ENCODE data around the gene FOXR1.

Gene FOXR1

GRCh38 chr11:119024430-119025098, 53.0 kb downstream of the FOXR1 start:
- in situ Hi-C loops (cut with HindIII; ENCODE audit: low sequenced_read_pairs): no loop called here

DNA sequence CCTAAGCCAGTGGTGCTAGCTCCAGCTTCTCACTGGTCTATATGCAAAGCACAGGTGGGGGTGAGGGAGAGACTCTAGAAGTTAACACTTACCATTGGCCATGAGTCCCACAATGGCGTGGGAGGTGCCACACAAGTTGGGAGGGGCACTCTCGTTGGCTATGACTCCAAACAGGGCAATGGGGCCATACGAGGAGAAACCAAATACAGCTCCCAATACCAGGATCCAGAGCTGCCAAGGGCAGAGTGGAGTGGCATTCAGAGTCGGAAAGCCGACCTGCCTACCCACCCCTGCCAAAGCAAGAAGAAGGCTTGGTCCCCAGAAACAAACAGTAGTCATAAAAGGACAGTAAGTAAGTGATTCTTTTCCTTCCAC, 53.5 kb downstream of the FOXR1 start:
- in situ Hi-C loops (cut with HindIII; ENCODE audit: low sequenced_read_pairs): no loop called here

DNA sequence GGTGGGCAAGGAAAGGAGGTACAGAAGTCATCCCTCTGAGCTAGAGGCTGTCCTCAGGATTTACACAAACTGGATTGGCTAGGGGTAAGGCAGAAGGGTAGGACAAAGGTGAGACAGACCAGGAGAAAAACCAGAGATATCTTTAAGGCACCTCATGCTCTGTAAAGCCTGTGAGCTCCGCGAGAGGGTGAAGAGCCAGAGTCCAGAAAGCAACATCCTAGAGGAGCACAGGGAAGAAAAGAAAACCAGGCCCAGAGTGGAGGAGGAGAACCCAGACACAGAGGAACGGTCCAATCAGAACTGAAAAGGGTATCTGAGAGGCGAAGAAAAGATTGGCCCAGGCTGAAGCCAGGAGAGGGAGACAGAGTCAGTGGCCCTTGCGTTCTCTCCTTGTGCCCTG, 54.0 kb downstream of the FOXR1 start:
- in situ Hi-C loops (cut with HindIII; ENCODE audit: low sequenced_read_pairs): no loop called here

- in situ Hi-C loops (cut with HindIII; ENCODE audit: low sequenced_read_pairs): no loop called here
Observed at GRCh38 chr11:119025978-119026766, 54.6 kb downstream of the FOXR1 start.

- in situ Hi-C loops (cut with HindIII; ENCODE audit: low sequenced_read_pairs): no loop called here
Observed at GRCh38 chr11:119026970-119027369, 55.4 kb downstream of the FOXR1 start.

GRCh38 chr11:119027561-119028345, 56.2 kb downstream of the FOXR1 start:
- in situ Hi-C loops (cut with HindIII; ENCODE audit: low sequenced_read_pairs): no loop called here

GRCh38 chr11:119028346-119029068, 56.9 kb downstream of the FOXR1 start:
- in situ Hi-C loops (cut with HindIII; ENCODE audit: low sequenced_read_pairs): no loop called here

- in situ Hi-C loops (cut with HindIII; ENCODE audit: low sequenced_read_pairs): no loop called here
Observed at GRCh38 chr11:119029069-119029339, 57.4 kb downstream of the FOXR1 start.

DNA sequence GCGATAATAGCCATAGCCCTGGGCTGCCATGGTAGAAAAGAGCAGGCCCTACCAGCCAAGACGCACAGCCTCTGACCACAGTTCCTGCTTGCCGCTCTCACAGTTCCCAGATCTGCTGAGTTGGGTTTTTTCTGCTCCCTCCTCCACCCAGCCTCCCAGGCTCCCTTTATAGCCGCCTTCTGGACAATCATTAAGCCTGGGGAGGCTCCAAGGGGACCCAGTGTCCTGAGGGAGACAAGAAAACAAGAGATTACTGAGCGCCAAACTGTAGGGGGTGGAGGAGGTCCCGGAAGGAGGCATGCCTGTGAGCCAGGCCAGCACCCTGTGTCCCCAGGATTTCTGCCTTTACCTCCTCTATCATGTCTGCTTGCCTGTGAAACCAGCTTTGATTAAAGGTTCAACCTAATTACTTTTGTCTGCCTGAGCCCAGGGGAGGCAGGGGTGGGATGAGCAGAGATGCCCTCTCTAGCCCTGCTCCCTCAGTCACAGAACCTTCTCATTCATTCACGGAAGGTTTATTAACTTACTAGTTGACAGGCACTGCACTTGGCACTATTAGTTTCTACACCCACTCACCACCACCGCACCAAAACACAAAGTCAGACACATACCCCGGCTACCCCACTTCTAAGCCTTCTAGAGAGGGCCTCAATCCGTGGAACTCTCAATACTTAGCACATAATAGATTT, 57.9 kb downstream of the FOXR1 start:
- in situ Hi-C loops (cut with HindIII; ENCODE audit: low sequenced_read_pairs): no loop called here

DNA sequence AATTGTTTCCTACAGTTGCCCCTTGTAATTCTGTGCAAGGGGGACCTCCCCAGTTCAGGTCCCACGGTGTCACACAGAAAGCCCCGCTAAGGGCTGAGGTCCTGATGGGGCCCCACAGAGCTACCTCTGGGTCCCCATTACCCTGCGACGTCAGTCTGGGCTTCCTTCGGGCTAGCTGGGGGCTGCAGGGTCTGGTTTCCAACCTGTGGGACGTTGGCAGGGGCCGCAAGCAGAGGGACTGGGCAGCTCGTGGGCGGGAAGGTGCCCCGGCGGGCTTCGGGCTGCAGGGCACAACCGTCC, 58.4 kb downstream of the FOXR1 start:
- in situ Hi-C loops (cut with HindIII; ENCODE audit: low sequenced_read_pairs): no loop called here

DNA sequence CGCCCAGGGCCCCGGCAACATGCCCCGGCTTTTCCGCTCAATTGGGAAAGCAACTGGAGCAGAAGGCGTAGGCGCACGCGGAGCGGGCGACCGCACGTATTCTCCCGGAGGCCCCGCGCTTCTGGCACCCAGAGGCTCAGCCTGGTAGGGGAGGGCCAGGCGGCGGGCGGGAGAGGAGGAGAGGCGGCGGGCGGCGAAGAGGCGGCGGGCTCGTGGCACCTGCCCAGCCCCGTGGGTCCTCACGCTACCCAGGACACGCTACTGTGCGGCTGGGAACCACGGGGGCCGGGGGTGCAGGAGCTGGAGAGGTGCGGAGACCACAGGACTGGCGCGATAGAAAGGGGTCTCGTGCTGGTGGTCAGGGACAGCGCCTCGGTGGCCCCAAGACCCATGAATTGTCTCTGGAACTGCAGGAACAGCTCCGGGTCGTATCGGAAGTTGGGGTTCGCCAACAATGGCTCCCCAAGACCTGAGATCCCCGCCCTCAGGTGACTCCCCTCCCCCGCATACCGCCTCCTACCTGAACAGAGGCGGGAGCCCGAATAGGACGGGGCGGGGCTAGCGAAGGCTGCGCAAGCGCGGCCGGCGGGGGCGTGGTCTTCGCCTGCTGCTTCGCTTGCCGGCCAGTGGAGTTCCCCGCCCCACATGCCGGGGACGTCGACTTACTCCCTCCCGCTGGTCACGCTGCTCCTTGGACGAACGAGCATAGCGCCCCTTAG, 58.9 kb downstream of the FOXR1 start, which contains the start of gene SLC37A4:
SLC37A4 (minus strand) TSS at position 549 of the 719 bp plus-strand sequence.
- in situ Hi-C loops (cut with HindIII; ENCODE audit: low sequenced_read_pairs): no loop called here
